Measurements from ENCODE around the gene LST1.

DNA sequence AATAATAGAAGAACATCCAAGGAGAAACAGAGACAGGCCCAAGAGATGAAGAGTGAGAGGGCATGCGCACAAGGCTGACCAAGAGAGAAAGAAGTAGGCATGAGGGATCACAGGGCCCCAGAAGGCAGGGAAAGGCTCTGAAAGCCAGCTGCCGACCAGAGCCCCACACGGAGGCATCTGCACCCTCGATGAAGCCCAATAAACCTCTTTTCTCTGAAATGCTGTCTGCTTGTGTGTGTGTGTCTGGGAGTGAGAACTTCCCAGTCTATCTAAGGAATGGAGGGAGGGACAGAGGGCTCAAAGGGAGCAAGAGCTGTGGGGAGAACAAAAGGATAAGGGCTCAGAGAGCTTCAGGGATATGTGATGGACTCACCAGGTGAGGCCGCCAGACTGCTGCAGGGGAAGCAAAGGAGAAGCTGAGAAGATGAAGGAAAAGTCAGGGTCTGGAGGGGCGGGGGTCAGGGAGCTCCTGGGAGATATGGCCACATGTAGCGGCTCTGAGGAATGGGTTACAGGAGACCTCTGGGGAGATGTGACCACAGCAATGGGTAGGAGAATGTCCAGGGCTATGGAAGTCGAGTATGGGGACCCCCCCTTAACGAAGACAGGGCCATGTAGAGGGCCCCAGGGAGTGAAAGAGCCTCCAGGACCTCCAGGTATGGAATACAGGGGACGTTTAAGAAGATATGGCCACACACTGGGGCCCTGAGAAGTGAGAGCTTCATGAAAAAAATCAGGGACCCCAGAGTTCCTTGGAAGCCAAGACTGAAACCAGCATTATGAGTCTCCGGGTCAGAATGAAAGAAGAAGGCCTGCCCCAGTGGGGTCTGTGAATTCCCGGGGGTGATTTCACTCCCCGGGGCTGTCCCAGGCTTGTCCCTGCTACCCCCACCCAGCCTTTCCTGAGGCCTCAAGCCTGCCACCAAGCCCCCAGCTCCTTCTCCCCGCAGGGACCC is 11.7 kb upstream of the LST1 start:
- TF ChIP-seq, protein P1, sequence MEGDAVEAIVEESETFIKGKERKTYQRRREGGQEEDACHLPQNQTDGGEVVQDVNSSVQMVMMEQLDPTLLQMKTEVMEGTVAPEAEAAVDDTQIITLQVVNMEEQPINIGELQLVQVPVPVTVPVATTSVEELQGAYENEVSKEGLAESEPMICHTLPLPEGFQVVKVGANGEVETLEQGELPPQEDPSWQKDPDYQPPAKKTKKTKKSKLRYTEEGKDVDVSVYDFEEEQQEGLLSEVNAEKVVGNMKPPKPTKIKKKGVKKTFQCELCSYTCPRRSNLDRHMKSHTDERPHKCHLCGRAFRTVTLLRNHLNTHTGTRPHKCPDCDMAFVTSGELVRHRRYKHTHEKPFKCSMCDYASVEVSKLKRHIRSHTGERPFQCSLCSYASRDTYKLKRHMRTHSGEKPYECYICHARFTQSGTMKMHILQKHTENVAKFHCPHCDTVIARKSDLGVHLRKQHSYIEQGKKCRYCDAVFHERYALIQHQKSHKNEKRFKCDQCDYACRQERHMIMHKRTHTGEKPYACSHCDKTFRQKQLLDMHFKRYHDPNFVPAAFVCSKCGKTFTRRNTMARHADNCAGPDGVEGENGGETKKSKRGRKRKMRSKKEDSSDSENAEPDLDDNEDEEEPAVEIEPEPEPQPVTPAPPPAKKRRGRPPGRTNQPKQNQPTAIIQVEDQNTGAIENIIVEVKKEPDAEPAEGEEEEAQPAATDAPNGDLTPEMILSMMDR (conservative IDR thresholded peaks at IDR 0.05; ENCODE audit: low read depth, low read length): no peak
- TF ChIP-seq EZH2 (IDR thresholded peaks at IDR 0.05; ENCODE audit: low read length, unreplicated experiment): no peak
- no peak for TF ChIP-seq EZH2phosphoT487 (IDR thresholded peaks at IDR 0.05; ENCODE audit: borderline replicate concordance, low read length)

All from PC-3 (cell line).